GM23338 (cell line): ENCODE data around the gene NRP2. TPM values are rescaled to one million over a fixed set of nuclear protein-coding genes. Genes with fewer than 3 reads are reported as not detected.

Experiments used
- ATAC-seq: fragments of 200-7000 bp; cut with Tn5 transposase; 3 replicates; pipeline ENCODE4 v1.9.1; 2020
- DNase-seq: peaks from one replicate; pipeline ENCODE4 v3.0.0-alpha.2; 2015; ENCODE audit warnings: low spot score
- H2AFZ ChIP-seq: fragments of 200-600 bp; sonication (generic); 2 replicates; pipeline ENCODE4 v1.8.0; 2016; ENCODE audit warnings: antibody characterized with exemption, mild to moderate bottlenecking, moderate library complexity
- H3F3A ChIP-seq: fragments of 200-600 bp; sonication (generic); replicated peaks from 2 replicates; pipeline ENCODE4 v1.8.0; 2017; ENCODE audit warnings: antibody characterized with exemption, mixed run types, low read depth
- H3K27ac ChIP-seq: fragments of 200-600 bp; sonication (generic); 2 replicates; pipeline ENCODE4 v1.6.1; 2016; ENCODE audit warnings: low read depth
- H3K27me3 ChIP-seq: fragments of 200-600 bp; sonication (generic); 2 replicates; pipeline ENCODE4 v1.8.0; 2016; ENCODE audit warnings: mild to moderate bottlenecking, mixed run types, moderate library complexity; ENCODE audit not compliant: insufficient read depth
- H3K36me3 ChIP-seq: fragments of 200-600 bp; sonication (generic); 2 replicates; pipeline ENCODE4 v1.8.0; 2016; ENCODE audit warnings: mild to moderate bottlenecking; ENCODE audit not compliant: insufficient read depth
- H3K4me1 ChIP-seq: fragments of 200-600 bp; sonication (generic); 2 replicates; pipeline ENCODE4 v1.8.0; 2016; ENCODE audit warnings: mild to moderate bottlenecking, moderate library complexity; ENCODE audit not compliant: insufficient read depth
- H3K4me2 ChIP-seq: fragments of 200-600 bp; sonication (generic); 2 replicates; pipeline ENCODE4 v1.7.1; 2017; ENCODE audit warnings: mixed run types
- H3K4me3 ChIP-seq: fragments of 200-600 bp; sonication (generic); 2 replicates; pipeline ENCODE4 v1.6.1; 2016; ENCODE audit warnings: mixed run types
- H3K79me2 ChIP-seq: fragments of 200-600 bp; sonication (generic); replicated peaks from 2 replicates; pipeline ENCODE4 v1.8.0; 2017; ENCODE audit warnings: mild to moderate bottlenecking; ENCODE audit not compliant: insufficient read depth
- H3K9me2 ChIP-seq: fragments of 200-600 bp; sonication (generic); 2 replicates; pipeline ENCODE4 v1.8.0; 2017; ENCODE audit not compliant: insufficient read depth
- H4K20me1 ChIP-seq: fragments of 200-600 bp; sonication (generic); replicated peaks from 2 replicates; pipeline ENCODE4 v1.8.0; 2017; ENCODE audit warnings: mild to moderate bottlenecking; ENCODE audit not compliant: insufficient read depth
- H3K27ac Mint-ChIP-seq: 2 replicates; pipeline ENCODE4 v1.8.0; 2020; ENCODE audit warnings: inconsistent platforms, mild to moderate bottlenecking, moderate library complexity, mixed read lengths
- H3K27me3 Mint-ChIP-seq: 3 replicates; pipeline ENCODE4 v1.8.0; 2022; ENCODE audit warnings: low read depth, mild to moderate bottlenecking, moderate library complexity, mixed read lengths, inconsistent platforms; ENCODE audit not compliant: insufficient read depth, poor library complexity
- H3K36me3 Mint-ChIP-seq: 3 replicates; pipeline ENCODE4 v1.8.0; 2021; ENCODE audit warnings: low read depth, mild to moderate bottlenecking, inconsistent platforms, moderate library complexity, mixed read lengths
- H3K4me1 Mint-ChIP-seq: 3 replicates; pipeline ENCODE4 v1.8.0; 2020; ENCODE audit warnings: mild to moderate bottlenecking, inconsistent platforms, mixed read lengths
- H3K4me3 Mint-ChIP-seq: 3 replicates; pipeline ENCODE4 v1.8.0; 2021; ENCODE audit warnings: moderate library complexity, mild to moderate bottlenecking, inconsistent platforms, mixed read lengths
- H3K9me3 Mint-ChIP-seq: 3 replicates; pipeline ENCODE4 v1.8.0; 2020; ENCODE audit warnings: moderate library complexity, mild to moderate bottlenecking, inconsistent platforms, mixed read lengths
- CREB1 ChIP-seq: fragments of 250-450 bp; sonication (Bioruptor Pico); IDR thresholded peaks from 2 replicates; pipeline ENCODE4 v1.5.0; 2020; ENCODE audit warnings: low read depth, mild to moderate bottlenecking, moderate library complexity
- CTCF ChIP-seq, 2 experiments: fragments of 200-600 bp in 1 of 2; sonication (generic) in 1 of 2; conservative IDR thresholded peaks; 2 replicates each; pipeline versions ENCODE4 v1.5.1 to v1.6.1; 2016 to 2017; ENCODE audit warnings: antibody characterized with exemption in 2 of 2, low read depth in 2 of 2, mild to moderate bottlenecking in 2 of 2, moderate library complexity in 1 of 2
- EZH2 ChIP-seq: fragments of 200-600 bp; sonication (generic); IDR thresholded peaks from one replicate; pipeline ENCODE4 v1.8.0; 2017; ENCODE audit warnings: antibody characterized with exemption, mild to moderate bottlenecking, low read depth; ENCODE audit not compliant: unreplicated experiment
- EZH2phosphoT487 ChIP-seq: fragments of 200-600 bp; sonication (generic); IDR thresholded peaks from one replicate; pipeline ENCODE4 v1.8.1; 2018; ENCODE audit warnings: antibody characterized with exemption; ENCODE audit not compliant: unreplicated experiment
- NANOG ChIP-seq: IDR thresholded peaks from 2 replicates; pipeline ENCODE4 v1.6.1; 2016; ENCODE audit warnings: antibody characterized with exemption, borderline replicate concordance
- POLR2AphosphoS5 ChIP-seq: IDR thresholded peaks from 2 replicates; pipeline ENCODE4 v1.6.1; 2016; ENCODE audit warnings: antibody characterized with exemption, low read depth
- REST ChIP-seq: IDR thresholded peaks from one replicate; pipeline ENCODE4 v1.6.1; 2018; ENCODE audit warnings: antibody characterized with exemption; ENCODE audit not compliant: unreplicated experiment
- STAT1 ChIP-seq: IDR thresholded peaks from one replicate; pipeline ENCODE4 v1.6.1; 2016; ENCODE audit warnings: antibody characterized with exemption; ENCODE audit not compliant: unreplicated experiment
- ZNF331 ChIP-seq: fragments of 250-450 bp; sonication (Bioruptor Pico); IDR thresholded peaks from 2 replicates; pipeline ENCODE4 v1.5.0; 2020; ENCODE audit warnings: low read depth, mild to moderate bottlenecking, moderate library complexity
- polyA plus RNA-seq: library from polyadenylated mRNA; unstranded; fragments of >200 nt; fragmentation: Nextera tagmentation; extraction: Ambion mirVana; gene quantifications from 2 replicates; pipeline ENCODE4 v1.2.1, GENCODE V29; 2016
- total RNA-seq: library from RNA; depleted of rRNA; stranded (reverse); fragments of >200 nt; shearing (Covaris generic); gene quantifications from 2 replicates; pipeline ENCODE4 v1.2.3, GENCODE V29; 2014
- TF ChIP-seq, protein P1 (sequence below): fragments of 250-450 bp; sonication (Bioruptor Pico); IDR thresholded peaks from 2 replicates; pipeline ENCODE4 v1.5.0; 2020; ENCODE audit warnings: mild to moderate bottlenecking, moderate library complexity
- TF ChIP-seq, protein P2 (sequence below): IDR thresholded peaks from 2 replicates; pipeline ENCODE4 v1.6.1; 2016; ENCODE audit warnings: antibody characterized with exemption

Gene NRP2
- total and polyA plus RNA-seq, 2 experiments from 2014 or later: 18.4 to 22.0 TPM

GRCh38 chr2:205782941-205783340, 100.6 kb downstream of the NRP2 start:
- no peaks in the 10 kb centered on the region; the same call in 2 of the 3 replicates for H3K9me3 Mint-ChIP-seq
- ATAC-seq (no peak), DNase-seq (no peak)
- no peak overlapping the region for H3K4me3 Mint-ChIP-seq
- no peaks in the 10 kb centered on the region for H3K27me3 ChIP-seq
- H3K27ac ChIP-seq: no peak overlapping the region
- no peak overlapping the region for H3K4me3 ChIP-seq
- H3K27me3 Mint-ChIP-seq: no peaks in the 10 kb centered on the region
- H3K4me1 Mint-ChIP-seq: no peaks in the 10 kb centered on the region
- H3K9me2 ChIP-seq: peaks cover 4% of the 10 kb centered on the region; the same call in 1 of the 2 replicates
- no peaks in the 10 kb centered on the region for H3K4me1 ChIP-seq
- H2AFZ ChIP-seq: no peak overlapping the region
- no peaks in the 10 kb centered on the region for H3K36me3 ChIP-seq
- no peaks in the 10 kb centered on the region for H4K20me1 ChIP-seq
- TF ChIP-seq CTCF (conservative IDR thresholded peaks at IDR 0.05; ENCODE audit: low read depth in 2 of 2) (no peak), POLR2AphosphoS5 (no peak), EZH2 (no peak), NANOG (no peak), ZNF331 (CRISPR knock-in tag) (no peak), EZH2phosphoT487 (no peak), CREB1 (no peak), STAT1 (no peak), REST (no peak)
- TF ChIP-seq, protein P1, sequence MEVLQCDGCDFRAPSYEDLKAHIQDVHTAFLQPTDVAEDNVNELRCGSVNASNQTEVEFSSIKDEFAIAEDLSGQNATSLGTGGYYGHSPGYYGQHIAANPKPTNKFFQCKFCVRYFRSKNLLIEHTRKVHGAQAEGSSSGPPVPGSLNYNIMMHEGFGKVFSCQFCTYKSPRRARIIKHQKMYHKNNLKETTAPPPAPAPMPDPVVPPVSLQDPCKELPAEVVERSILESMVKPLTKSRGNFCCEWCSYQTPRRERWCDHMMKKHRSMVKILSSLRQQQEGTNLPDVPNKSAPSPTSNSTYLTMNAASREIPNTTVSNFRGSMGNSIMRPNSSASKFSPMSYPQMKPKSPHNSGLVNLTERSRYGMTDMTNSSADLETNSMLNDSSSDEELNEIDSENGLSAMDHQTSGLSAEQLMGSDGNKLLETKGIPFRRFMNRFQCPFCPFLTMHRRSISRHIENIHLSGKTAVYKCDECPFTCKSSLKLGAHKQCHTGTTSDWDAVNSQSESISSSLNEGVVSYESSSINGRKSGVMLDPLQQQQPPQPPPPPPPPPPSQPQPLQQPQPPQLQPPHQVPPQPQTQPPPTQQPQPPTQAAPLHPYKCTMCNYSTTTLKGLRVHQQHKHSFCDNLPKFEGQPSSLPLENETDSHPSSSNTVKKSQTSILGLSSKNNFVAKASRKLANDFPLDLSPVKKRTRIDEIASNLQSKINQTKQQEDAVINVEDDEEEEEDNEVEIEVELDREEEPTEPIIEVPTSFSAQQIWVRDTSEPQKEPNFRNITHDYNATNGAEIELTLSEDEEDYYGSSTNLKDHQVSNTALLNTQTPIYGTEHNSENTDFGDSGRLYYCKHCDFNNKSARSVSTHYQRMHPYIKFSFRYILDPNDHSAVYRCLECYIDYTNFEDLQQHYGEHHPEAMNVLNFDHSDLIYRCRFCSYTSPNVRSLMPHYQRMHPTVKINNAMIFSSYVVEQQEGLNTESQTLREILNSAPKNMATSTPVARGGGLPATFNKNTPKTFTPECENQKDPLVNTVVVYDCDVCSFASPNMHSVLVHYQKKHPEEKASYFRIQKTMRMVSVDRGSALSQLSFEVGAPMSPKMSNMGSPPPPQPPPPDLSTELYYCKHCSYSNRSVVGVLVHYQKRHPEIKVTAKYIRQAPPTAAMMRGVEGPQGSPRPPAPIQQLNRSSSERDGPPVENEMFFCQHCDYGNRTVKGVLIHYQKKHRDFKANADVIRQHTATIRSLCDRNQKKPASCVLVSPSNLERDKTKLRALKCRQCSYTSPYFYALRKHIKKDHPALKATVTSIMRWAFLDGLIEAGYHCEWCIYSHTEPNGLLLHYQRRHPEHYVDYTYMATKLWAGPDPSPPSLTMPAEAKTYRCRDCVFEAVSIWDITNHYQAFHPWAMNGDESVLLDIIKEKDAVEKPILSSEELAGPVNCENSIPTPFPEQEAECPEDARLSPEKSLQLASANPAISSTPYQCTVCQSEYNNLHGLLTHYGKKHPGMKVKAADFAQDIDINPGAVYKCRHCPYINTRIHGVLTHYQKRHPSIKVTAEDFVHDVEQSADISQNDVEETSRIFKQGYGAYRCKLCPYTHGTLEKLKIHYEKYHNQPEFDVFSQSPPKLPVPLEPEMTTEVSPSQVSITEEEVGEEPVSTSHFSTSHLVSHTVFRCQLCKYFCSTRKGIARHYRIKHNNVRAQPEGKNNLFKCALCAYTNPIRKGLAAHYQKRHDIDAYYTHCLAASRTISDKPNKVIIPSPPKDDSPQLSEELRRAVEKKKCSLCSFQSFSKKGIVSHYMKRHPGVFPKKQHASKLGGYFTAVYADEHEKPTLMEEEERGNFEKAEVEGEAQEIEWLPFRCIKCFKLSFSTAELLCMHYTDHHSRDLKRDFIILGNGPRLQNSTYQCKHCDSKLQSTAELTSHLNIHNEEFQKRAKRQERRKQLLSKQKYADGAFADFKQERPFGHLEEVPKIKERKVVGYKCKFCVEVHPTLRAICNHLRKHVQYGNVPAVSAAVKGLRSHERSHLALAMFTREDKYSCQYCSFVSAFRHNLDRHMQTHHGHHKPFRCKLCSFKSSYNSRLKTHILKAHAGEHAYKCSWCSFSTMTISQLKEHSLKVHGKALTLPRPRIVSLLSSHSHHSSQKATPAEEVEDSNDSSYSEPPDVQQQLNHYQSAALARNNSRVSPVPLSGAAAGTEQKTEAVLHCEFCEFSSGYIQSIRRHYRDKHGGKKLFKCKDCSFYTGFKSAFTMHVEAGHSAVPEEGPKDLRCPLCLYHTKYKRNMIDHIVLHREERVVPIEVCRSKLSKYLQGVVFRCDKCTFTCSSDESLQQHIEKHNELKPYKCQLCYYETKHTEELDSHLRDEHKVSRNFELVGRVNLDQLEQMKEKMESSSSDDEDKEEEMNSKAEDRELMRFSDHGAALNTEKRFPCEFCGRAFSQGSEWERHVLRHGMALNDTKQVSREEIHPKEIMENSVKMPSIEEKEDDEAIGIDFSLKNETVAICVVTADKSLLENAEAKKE (CRISPR knock-in tag): no peak
- TF ChIP-seq, protein P2, sequence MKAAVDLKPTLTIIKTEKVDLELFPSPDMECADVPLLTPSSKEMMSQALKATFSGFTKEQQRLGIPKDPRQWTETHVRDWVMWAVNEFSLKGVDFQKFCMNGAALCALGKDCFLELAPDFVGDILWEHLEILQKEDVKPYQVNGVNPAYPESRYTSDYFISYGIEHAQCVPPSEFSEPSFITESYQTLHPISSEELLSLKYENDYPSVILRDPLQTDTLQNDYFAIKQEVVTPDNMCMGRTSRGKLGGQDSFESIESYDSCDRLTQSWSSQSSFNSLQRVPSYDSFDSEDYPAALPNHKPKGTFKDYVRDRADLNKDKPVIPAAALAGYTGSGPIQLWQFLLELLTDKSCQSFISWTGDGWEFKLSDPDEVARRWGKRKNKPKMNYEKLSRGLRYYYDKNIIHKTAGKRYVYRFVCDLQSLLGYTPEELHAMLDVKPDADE: no peak
- H3K4me2 ChIP-seq: no peak overlapping the region
- no peaks in the 10 kb centered on the region for H3K79me2 ChIP-seq
- no peaks in the 10 kb centered on the region for H3K36me3 Mint-ChIP-seq
- no peaks in the 10 kb centered on the region for H3F3A ChIP-seq
- H3K27ac Mint-ChIP-seq: no peak overlapping the region
